ENCODE results near the gene GABPA.
"Not testable (repeated sequence)": the region's sequence is repeated elsewhere in the genome, so short reads cannot be mapped to it uniquely, and the experiment has no call there.

The GABPA gene

DNA sequence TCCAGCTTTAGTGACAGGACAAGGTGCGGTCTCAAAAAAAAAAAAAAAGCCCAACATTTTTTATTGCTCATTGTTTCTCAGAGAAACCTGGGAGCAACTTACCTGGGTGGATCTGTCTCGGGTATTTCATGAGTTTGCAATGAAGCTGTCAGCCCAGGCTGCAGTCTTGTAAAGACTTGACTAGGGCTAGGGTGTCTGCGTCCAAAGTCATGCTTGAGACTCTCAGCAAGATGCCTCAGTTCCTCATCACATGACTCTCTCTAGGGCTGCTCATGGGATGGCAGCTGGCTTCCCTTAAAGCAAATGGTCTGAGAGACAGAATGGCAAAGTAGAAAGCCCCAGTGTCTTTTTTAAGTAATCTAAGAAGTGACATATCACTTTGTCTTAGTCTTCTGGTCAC, 8.1 kb downstream of the GABPA start:
- DNase-seq: no peak

DNA sequence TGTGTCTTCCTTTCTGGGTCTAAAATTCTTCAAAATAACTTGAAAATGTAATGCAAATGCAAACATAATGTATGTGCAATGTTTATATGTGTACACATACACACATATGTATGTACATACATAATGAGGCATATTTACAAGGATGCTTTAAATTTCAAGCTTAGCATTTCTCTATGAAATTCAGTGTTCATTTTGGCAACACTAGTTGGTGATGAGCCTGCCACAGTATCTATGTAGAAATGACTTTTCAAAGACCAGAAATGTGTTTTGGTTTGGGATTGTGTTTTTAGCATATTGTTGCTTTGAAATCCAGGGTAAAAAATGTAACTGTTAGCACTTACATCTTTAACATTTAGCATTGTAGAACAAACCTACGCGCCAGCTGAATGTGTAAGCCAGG, 10.1 kb downstream of the GABPA start:
- DNase-seq: no peak

DNA sequence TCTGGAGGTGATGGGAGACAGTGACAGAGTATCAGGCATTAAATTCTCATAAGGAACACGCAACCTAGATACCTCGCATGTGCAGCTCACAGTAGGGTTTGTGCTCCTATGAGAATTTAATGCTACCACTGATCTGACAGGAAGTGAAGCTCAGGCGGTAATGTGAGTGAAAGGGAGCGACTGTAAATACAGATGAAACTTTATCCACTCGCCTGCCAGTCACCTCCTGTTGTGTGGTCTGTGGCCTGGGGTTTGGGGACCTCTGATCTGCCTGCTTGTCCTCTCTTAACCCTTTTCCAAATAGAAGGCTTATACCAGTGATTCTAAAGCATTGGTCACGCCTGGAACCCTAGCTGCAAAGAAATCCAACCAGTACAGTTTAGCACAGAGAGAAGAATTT, 15.3 kb downstream of the GABPA start:
- DNase-seq: no peak

DNA sequence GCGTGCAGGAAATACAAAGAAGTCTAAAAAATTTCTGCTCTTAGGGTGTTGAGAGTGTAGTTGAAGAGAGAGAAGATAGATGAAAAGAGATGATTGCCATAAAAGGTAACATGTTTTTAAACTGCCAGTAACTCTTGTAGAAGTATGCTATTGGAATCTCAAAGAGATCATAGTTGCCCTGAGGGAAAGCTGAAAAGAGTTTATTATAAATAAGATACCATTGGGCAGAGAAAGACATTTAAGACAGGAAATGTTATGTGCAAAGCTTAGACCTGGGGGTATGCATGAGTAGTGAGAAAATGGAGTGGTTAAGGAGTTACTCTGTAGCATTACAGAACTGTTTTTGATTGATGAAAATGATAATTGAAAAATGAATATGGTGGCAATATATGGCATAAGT, 17.6 kb downstream of the GABPA start:
- no peak for DNase-seq

DNA sequence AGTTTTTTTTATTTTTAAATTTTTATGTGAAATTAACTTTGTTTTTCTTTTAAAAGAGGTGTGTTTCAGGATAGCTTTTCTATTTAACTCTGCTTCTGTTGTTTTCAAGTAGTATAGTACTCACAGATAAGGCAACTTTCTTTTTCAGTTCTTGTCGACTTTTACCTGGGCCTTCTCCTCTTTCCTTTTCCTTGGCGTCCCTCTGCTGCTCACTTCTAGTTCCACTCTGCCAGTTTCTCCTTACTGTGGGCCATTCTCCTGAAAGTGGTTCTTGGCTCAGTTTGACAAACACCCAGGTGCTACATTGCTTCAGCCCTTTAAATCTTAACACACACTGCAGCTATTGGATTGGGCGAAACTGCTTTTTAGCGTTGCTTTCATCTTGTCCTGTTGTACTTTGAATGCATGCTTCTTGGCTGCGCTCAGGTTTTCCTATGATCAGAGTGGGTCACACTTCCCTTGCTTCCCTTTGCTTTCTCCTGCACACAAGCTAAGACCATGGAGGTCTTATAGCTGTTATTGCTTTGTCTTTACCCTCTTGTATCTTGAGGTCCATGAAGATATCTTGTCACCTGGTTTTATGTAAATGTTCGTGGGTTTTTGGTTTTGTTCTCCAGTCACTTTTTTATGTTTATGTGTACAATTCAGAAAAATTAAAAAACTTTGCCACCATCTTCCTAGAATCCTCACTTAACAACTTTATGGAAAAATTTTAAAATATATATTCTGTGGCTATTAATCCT, 21.6 kb downstream of the GABPA start:
- DNase-seq: no peak

DNA sequence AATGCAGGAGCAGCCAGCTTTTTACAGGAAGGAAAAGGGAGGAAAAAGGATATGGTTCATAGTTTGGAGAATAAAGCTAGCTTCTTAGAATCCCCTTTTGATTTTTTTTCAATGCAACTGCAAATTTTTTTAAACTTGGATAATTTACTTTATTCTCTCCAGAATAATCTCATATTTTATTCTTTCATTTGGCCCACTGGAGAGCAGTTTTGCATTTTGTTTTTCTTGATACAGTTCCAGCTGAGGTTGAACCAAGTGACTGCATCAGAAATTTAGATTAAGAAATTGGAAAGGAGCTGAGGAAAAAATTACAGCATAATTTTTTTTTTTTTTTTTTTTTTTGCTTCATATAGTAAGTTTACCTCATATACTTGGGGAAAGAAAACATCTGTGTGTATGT, 22.8 kb downstream of the GABPA start:
- DNase-seq: no peak

DNA sequence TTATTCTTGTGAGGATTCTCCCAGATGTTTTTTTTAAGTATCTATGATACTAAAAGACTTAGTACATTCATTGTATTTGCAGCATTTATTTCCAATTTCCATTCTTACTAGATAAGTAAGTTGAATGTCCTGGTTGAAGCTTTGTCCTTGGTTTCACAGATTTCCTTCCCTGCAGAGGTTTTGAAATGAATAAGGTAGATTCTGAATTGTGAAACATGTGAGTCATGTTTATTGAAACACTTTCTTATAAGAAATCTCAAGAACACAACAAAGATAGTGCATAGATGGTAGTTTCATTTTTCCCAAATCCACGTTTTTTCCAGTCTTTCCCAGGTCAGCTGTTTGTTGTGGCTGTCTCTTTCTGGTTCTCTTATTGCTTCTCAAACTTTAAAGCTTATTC, 24.8 kb downstream of the GABPA start:
- DNase-seq: no peak

DNA sequence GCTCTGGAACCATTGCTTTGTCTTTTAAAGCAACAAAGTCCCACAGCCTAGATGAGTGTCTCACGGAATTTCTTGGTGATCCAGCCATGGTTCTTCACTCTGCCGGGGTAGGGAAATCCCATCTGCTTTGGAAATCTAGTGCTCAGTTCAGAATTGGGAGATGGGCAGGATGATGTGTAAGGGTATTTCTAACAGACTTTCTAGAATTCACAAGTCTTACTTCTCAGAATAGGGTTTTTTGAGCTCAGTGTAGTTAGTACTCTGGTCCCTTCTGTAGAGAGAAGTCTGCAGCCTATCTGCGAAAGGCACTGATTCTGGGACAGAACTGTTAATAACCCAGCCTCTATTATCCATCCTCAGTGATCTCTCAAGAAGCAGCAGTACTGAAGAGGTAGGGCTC, 25.3 kb downstream of the GABPA start:
- DNase-seq: no peak

DNA sequence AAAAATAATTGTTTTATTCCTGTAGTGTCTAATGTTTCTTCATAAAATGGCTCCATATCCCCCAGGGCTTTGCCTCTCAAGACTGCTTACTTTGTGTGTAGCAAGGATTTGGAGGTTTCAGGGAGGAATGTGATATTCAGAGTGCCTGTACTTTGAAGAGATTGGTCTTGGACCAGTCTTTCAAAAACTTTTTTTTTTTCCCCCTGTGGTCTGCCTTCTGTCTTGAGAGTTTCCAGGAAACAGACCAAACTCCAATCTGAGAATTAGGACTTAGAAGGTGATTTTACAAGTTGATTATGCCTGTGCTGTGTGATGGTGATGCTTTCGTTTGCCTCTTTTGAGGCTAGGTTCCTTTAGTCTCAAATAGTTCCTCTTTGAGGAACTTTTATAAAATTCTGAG, 25.9 kb downstream of the GABPA start:
- DNase-seq: no peak

DNA sequence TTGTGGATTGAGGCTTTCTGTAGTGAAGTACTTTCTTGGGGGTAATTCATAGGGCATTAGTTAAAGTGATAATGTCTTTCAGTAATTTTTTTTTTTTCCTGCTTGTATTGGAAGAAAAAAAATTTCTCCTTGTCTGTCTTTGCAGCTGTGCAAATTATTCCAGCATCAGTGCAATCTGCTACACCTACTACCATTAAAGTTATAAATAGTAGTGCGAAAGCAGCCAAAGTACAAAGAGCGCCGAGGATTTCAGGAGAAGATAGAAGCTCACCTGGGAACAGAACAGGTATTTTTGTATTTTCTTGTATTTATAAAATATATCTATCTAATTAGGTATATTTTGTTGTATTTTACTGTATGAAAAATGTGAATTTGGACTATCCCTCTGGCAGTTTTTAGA, 29.3 kb downstream of the GABPA start:
- no peak for DNase-seq

DNA sequence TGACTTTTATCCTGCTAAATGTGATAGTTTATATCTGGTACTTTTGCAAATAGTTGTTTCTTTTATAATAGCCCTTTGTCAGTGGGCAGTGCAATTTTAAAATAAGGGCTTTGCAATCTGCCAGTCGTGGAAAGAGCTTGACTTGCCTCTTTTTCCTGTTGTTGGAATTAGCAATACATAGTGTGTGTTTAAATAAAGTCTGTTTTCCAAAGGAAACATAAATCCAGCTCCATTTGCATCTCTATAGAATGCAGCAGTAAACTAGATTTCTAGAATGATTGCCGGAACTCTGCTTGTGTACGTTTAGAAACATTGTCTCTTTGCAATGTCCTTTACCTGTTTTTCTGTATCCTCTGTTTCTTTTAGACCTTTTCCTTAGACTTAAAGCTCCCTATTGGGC, 33.1 kb downstream of the GABPA start:
- no peak for DNase-seq

DNA sequence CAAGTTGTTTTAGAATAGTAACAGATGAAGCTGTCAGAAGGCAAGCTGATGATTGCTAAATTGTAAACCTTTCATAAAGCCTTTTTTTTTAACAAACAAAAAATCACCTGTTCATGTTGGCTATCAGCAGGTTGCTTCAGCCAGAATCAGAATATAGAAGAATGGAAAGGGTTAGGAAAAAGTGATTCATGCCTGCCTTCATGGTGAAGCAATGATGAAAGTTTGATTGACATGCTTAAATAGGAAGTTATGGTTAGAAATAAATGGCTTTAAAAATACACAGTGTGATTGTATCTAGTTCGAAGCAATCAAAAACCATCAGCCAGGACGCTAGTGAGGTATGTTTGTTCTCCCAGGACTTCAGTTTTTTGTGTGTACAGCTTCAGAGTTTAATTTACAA, 37.9 kb downstream of the GABPA start:
- no peak for DNase-seq

DNA sequence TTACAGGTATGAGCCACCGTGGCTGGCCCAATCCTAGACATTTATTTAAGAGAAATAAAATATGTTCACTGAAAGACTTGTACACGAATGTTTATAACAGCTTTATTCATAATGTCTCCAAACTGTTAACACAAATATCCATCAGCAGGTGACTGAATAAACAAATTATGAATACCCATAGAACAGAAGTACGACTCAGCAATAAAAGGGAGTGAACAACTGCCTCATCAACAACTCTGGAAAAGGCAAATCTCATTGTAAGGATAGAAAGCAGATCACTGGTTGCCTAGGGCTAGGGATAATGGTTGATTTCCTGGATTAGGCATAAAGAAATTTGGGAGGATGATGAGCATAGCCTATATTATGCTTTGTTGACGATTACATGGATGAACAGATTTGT, 41.7 kb downstream of the GABPA start:
- no peak for DNase-seq

DNA sequence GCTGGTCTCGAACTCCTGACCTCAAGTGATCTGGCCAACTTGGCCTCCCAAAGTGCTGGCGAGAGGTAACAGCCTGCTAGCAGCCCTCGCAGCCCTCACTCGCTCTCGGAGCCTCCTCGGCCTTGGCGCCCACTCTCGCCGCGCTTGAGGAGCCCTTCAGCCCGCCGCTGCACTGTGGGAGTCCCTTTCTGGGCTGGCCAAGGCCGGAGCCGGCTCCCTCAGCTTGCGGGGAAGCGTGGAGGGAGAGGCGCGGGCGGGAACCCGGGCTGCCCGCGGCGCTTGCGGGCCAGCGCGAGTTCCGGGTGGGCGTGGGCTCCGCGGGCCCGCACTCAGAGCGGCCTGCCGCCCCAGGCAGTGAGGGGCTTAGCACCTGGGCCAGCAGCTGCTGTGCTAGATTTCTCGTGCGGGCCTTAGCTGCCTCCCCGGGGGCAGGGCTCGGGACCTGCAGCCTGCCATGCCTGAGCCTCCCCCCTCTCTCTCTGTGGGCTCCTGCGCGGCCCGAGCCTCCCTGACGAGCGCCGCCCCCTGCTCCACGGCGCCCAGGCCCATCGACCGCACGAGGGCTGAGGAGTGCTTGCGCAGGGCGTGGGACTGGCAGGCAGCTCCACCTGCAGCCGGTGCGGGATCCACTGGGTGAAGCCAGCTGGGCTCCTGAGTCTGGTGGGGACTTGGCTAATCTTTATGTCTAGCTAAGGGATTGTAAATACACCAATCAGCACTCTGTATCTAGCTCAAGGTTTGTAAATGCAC, 43.5 kb downstream of the GABPA start:
- DNase-seq: not testable (repeated sequence)

DNA sequence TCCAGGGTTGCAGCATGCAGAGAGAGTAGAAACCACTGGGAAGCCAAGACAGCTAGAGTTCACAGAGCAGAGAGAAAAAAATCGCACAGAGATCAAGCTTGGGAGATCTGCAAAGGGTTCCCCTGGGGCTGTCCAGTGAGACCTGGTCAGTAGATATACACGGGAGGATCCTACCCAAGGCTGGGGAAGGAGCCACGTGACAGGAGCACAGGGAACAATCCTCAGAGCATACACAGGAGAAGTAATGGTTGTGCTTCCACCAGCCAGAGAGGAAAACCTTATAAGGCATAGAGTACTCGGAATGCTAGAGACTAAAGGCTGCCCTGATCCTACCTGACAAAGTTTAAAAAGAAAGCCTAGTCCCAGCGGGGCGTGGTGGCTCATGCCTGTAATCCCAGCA, 53.9 kb downstream of the GABPA start:
- DNase-seq: no peak

DNA sequence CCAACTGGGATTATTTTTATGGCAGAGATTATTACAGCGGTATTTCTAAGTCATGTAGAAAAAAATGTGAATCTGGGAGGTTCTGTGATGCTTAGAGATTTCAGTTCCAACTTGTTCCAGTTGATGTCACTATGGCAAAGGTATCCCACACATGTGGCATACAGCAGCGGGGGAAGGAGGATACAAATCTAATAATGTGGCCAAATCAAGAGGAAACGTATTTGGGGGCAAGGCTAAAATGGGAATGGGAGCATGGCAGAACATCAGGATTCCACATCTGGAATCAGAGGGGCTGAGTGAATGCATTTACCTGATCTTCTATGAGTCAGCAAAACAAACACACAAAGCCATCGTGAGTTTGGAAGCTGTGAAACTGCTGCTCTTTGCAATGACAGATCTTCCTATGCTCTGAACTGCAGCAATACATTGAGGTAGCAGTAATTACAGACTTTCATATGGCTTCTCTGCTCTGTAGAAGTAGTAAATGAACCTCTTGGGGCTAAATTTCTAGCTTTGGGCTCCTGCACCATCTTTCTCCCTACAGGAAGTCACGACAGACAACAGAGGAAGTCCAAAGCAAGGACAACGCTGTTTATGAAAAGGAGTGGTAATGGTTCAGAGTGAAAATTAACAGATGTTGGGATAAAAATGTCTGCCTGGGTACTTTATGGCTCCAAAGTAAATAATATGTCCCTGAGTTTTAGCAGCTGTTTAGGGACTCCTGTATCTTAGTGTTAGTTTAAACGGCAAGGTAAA, 55.5 kb downstream of the GABPA start:
- peak; percentile 21 for DNase-seq

DNA sequence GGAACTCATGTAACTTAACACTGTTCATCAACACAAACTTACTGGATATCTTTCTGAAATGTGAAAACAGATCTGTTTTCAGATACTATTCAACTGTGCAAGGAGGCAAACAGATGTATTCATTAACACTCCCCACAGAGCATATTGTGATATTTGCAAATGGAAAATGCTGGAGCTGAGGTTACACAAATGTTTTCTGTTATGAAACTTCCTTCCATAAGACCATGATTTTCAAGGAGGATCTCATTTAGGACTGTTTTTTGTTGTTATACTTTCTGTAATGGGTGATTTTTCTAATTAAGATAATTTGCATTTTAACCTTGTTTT, 56.1 kb downstream of the GABPA start:
- no peak for DNase-seq

DNA sequence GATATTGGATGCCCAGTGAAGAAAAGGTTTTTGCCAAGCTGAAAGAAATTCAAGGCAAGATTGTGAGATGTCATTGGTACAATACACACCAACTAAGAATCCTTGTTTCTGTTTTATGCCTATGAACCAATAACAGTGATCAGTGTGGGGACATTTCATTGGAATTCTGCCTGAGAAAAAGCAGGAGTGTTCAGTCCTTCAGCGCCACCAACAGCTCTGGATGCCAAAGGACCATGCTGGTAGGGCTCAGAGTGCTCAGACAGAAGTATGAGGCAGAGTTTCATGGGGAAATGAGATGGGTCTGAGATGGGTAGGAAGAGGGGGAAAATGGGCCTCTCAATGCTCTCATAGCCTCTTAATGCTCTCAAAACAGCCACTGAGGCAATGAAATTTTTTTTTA, 56.5 kb downstream of the GABPA start:
- no peak for DNase-seq

DNA sequence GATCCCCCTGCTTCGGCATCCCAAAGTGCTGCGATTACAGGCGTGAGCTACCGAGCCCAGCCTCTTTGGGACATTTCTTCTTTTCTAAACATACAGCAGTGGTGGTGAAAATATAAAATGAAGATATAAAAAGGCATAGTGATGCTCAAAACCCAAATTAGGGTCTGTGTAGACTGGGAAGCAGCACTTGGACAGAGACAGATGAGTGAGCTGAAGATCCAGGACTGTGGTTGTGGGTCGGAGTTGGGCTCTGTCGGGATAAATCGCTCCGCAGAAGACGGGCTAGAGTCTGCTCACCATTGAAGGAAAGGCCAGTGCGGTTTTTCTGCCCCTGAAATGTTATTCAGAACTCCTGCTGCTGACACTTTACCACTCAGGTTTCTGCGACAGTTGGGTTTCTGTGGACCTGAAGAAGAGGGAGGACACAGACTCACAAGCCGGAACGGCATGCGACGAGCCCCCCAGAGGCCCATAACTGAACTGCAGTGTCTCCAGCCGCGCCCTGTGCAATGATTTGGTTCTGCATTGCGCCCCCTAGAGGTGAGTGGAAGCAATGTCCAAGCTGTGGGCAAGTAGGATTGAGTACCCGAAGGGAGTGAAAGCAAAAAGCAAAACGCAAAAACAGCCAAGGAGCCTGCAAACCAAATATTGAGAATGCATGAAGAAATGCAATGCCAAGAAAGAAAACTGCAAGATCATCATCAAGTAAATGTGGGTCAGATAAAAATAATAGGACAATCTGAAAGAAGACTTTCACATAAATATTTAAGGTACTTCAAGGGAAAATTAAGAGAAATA, 66.6 kb downstream of the GABPA start:
- peak; percentile 52 for DNase-seq

DNA sequence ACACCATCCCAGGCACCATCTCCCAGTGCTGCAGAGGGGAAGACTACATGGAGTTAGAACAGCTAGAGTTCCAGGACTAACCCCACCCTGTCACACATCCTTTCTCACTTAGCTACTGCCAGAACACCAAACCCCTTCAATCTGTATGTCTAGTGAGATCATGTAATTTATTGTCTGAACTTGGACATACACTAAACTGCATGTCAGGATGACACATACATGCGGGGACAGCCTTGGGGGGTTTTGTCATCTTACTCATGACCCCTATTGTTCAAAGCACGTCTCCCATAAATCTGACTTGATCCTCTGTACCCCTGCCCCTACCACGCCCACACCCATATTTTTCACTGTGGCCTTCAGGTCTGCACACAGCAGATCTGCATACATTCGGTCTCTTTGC, 71.3 kb downstream of the GABPA start:
- no peak for DNase-seq

DNA sequence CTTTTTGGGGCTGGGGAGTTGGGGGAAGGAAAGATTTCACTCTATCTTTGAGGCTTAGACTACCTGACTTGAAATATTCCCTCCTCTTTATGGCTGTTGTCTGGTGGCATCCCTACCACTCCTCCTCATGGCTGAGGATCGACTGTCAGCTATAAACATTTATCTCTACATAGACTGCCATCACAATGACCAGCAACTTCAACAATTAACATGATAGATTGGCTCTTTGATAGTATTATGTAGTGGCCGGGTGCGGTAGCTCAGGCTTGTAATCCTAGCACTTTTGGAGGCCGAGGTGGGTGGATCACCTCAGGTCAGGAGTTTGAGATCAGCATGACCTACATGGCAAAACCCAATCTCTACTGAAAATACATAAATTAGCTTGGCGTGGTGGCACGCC, 72.4 kb downstream of the GABPA start:
- no peak for DNase-seq

DNA sequence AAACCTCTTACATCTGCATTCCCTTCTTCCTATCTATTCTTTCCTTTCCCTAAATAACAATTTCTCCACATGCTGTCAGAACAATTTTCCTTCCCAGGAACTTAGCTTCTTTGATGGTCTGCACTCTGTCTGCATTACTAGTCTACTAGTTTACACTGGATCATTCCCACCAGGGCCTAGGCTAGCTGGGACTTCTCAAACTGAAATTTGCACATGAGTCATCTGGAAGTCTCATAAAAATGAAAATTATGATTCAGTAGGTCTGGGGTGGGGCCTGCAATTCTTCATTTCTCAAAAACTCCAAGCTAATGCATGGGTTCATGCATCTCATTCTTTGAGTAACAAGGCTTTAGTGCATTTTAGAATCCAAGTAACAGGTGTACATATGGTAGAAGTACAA, 74.2 kb downstream of the GABPA start:
- DNase-seq: no peak

DNA sequence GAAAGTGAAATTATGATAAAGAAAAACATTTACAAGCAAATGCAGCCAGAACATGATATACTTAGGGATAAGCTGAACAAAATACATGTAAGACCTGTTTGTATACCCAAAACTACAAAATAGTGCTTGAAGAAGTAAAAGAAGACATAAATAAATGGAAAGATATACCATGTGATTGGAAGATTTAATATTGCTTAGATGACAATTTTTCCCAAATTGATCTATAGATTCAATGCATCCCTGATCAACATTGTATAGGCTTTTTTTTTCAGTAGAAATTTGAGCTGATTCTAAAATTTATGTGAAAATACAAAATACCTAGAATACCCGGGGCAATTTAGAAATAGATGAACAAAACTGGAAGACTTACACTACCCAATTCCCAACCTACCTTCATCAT, 76.4 kb downstream of the GABPA start:
- no peak for DNase-seq
